Measurements from ENCODE around the gene ASAP3.

GRCh38 chr1:23449306-23449705 is 34.7 kb downstream of the ASAP3 start:
- TF ChIP-seq CTCF (conservative IDR thresholded peaks at IDR 0.05; ENCODE audit: low read length): no peak
- TF ChIP-seq EZH2phosphoT487 (IDR thresholded peaks at IDR 0.05; ENCODE audit: borderline replicate concordance): no peak
